GM19035 (cell line): Measurements from ENCODE around the gene SLC22A4.

Experiments
- ATAC-seq: cut with Tn5 transposase; IDR thresholded peaks from one replicate; pipeline ENCODE4 v1.9.1; 2021; ENCODE audit not compliant: unreplicated experiment

SLC22A4 gene

GRCh38 chr5:132298298-132299212 lies 4.4 kb downstream of the SLC22A4 start:
- ATAC-seq, result no peak

GRCh38 chr5:132299917-132300316 lies 5.7 kb downstream of the SLC22A4 start:
- ATAC-seq, result no peak

GRCh38 chr5:132300577-132301343 lies 6.6 kb downstream of the SLC22A4 start:
- no peak for ATAC-seq

GRCh38 chr5:132301344-132302271 lies 7.4 kb downstream of the SLC22A4 start:
- no peak for ATAC-seq

- ATAC-seq, result no peak
Measured at GRCh38 chr5:132302413-132302812, 8.2 kb downstream of the SLC22A4 start.

- no peak for ATAC-seq
Measured at GRCh38 chr5:132303589-132303988, 9.4 kb downstream of the SLC22A4 start.

GRCh38 chr5:132305420-132305819 lies 11.2 kb downstream of the SLC22A4 start:
- ATAC-seq, result no peak

- no peak for ATAC-seq
Measured at GRCh38 chr5:132308701-132309100, 14.5 kb downstream of the SLC22A4 start.

- no peak for ATAC-seq
Measured at GRCh38 chr5:132309679-132310078, 15.5 kb downstream of the SLC22A4 start.

- no peak for ATAC-seq
Measured at GRCh38 chr5:132310141-132310834, 16.1 kb downstream of the SLC22A4 start.

GRCh38 chr5:132313366-132313765 lies 19.2 kb downstream of the SLC22A4 start:
- ATAC-seq, result no peak

- ATAC-seq, result no peak
Measured at GRCh38 chr5:132313961-132314432, 19.8 kb downstream of the SLC22A4 start.

GRCh38 chr5:132315529-132316067 lies 21.4 kb downstream of the SLC22A4 start:
- no peak for ATAC-seq

- no peak for ATAC-seq
Measured at GRCh38 chr5:132319975-132320374, 25.8 kb downstream of the SLC22A4 start.

GRCh38 chr5:132321109-132321721 lies 27.0 kb downstream of the SLC22A4 start:
- ATAC-seq, result no peak

- no peak for ATAC-seq
Measured at GRCh38 chr5:132322266-132322665, 28.1 kb downstream of the SLC22A4 start.

- no peak for ATAC-seq
Measured at GRCh38 chr5:132323202-132323601, 29.0 kb downstream of the SLC22A4 start.

GRCh38 chr5:132325691-132326090 lies 31.5 kb downstream of the SLC22A4 start:
- ATAC-seq, result no peak

GRCh38 chr5:132327252-132327955 lies 33.2 kb downstream of the SLC22A4 start:
- ATAC-seq, result no peak
